GM18861 (cell line): ENCODE results near the gene AUTS2.

Experiments used
- ATAC-seq: cut with Tn5 transposase; IDR thresholded peaks from one replicate; pipeline ENCODE4 v1.9.1; 2021; ENCODE audit not compliant: unreplicated experiment

AUTS2 gene

GRCh38 chr7:69879989-69880388, 281.7 kb downstream of the AUTS2 start:
- ATAC-seq, result no peak

- no peak for ATAC-seq
These were observed 282.6 kb downstream of the AUTS2 start for GRCh38 chr7:69880840-69881239.

GRCh38 chr7:69882269-69882668, 284.0 kb downstream of the AUTS2 start:
- no peak for ATAC-seq

GRCh38 chr7:69883399-69883891, 285.2 kb downstream of the AUTS2 start:
- ATAC-seq, result no peak

GRCh38 chr7:69885431-69885830, 287.2 kb downstream of the AUTS2 start:
- no peak for ATAC-seq

DNA sequence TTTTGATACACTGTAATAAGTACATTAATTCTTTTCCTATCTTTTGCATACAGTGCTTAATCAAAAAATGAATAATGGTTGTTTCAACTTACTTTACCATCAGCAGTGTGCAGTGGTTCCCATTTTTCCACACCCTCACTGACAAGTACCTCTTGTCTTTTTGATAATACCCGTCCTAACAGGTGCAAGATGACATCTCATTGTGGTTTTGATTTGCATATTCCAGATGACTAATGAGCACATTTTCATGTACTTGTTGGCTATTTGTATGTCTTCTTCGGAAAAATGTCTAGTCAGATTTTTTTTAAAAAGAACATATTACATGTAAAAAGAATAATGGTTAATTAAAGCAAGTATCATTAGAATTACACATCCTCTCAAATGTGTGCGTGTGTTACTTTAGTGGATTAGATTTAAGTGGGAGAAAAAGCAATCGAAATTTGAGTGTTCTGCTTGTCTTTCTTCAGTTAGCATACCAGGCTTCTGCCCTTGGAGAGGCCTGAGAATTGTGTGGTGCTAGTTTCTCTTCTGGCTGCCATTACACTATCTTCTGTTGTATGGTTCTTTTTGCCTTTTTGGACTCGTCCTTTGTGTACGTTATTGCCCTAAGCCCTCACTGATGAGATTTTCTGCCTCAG, 291.2 kb downstream of the AUTS2 start:
- ATAC-seq, result no peak

DNA sequence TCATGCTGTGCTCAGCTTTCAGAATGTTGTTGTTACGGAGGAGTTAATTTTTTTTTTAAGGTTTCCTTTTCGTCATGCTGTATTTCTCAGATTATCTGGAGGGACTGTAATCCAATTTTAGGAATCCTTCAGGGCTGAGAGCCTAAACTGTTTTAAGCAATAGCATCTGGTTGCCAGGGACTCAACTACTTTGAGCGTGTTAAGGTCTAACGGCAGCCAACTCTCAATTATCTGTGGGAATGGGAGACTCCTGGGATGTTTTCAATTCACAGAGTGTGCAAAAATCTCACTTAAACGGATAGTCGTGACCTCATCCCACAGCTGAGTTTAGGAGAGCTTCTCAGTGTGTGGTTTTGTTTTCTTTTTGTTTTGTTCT, 291.7 kb downstream of the AUTS2 start:
- no peak for ATAC-seq

DNA sequence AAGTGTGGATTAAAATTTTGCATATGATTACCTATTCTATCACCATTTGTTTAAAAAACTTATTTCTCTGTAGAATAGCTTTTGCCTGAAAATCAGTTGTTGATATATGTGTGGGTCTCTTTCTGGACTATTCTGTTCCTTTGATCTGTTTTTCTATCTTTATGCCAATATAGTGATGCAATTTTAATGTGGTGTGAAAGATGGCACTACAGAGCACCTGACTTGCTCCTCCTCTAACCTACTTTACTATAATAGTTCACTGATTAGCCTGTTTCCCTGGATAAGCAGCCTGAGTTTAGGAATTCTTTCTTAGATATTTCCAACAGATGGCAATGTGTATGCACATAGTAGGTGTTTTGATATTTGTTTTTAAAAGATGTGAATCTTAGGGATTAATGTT, 294.5 kb downstream of the AUTS2 start:
- ATAC-seq, result no peak

- ATAC-seq, result no peak
These were observed 295.6 kb downstream of the AUTS2 start for GRCh38 chr7:69893906-69894305.

- ATAC-seq, result no peak
These were observed 297.2 kb downstream of the AUTS2 start for GRCh38 chr7:69895446-69895845.

DNA sequence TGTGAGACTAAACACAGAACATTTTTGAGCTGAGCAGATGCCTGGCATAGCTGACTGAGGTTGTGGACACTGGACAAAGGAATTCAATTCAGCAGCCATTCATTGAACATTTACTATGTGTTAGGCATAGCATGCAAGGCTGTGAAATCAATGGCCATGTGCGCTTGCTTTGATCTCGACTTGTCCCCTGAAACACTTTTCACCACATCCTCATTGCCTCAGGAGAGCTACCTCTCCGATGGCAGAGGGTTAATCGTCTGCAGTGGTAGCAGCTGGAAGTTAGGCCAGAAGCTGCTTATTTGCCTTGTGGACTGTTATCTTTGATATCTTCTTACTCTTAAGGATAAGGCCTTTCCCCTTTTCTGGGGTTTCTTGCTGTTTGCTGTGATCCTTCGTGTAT, 297.8 kb downstream of the AUTS2 start:
- no peak for ATAC-seq

GRCh38 chr7:69898189-69898588, 299.9 kb downstream of the AUTS2 start:
- ATAC-seq, result peak; percentile 66

DNA sequence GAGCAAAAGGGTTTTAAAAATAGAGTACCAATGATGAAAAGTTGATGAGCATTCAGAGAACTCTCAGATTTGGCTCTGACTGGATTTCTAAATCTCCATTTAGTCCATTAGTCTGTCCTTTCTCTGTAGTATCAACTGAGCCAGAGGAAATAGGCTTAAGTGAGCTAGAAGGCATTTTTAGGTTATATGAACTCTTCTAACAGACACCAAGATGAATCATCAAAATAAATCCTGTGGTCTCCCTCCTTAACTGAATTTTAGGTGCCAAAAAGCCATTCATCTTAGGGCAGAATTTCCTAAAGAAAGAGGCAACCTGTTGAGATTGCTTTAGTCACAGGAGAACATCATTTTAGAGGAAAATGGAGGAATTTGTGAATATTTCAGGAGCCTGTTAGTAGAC, 305.1 kb downstream of the AUTS2 start:
- no peak for ATAC-seq

GRCh38 chr7:69906283-69906995, 308.2 kb downstream of the AUTS2 start:
- peak; percentile 78 for ATAC-seq

DNA sequence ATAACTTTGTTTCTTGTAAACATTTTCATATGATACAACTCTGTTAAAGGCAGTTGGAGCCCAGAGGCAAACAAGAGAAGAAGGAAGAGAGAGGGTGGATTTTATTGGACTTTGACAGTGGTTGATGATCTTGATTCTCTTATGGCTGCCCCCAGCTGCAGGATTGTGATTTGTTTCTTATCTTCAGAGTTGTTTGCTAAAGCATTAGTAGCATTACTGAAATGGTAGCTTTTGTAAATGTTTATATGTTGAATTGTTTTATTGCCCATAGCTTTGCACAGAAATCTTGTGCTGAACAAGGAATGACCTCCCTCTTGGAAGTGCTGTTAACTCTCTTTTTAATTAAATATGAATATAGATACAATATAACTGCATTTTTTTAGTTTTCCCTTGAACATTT, 309.4 kb downstream of the AUTS2 start:
- ATAC-seq, result no peak

GRCh38 chr7:69908454-69908853, 310.2 kb downstream of the AUTS2 start:
- ATAC-seq, result no peak

- ATAC-seq, result no peak
These were observed 311.9 kb downstream of the AUTS2 start for GRCh38 chr7:69910150-69910549.

- no peak for ATAC-seq
These were observed 313.1 kb downstream of the AUTS2 start for GRCh38 chr7:69911337-69911736.

GRCh38 chr7:69912141-69912540, 313.9 kb downstream of the AUTS2 start:
- no peak for ATAC-seq

- no peak for ATAC-seq
These were observed 314.6 kb downstream of the AUTS2 start for GRCh38 chr7:69912846-69913245.

DNA sequence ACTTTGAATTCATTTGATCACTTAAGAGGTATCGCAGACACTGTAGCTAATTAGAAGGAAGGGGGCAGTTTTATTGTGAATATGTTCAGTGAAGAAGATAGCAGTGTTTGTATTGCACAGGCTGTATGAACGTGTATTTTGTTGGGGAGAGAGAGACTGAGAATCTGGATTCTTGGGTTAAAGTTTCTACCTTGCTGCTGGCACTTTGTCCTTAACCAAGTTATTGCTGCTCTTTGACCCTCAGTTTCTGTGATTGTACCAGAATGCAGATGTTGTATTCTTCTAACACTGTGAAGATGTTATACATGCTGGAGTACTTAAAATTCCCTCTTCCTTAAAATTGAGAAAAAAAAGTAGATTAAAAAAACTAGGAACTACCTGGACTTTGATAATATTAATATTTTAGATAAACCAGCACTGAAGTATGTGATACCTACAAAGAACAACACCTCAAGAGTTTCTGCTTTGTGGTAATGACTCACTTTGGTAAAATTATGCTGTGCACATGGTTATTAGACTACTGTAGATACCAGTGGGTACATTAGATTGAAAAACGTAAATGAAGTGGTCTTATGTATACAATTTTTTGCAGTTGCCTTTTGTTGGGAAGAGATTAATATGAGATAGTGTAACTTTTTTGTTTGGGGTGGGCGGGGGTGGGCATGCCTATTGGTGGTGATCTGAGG, 321.3 kb downstream of the AUTS2 start:
- ATAC-seq, result no peak

DNA sequence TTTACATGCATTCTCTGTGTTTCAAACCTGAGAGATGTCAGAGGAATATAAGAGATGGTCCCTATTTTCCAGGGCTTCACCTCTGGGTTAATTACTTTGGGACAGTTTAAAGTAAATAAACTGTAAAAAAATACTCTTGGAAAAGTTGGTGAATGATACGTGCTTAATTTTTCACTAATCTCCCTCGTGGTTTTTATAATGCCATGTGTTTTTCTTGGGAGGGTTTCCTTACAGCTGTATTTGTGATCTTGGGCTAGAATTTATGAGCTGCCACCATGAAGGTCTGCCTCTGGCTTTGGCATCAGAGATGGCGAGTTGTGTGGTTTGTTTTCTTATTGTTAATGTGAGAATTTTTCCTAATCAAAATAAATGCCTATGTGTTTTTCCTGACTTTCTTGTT, 322.5 kb downstream of the AUTS2 start:
- ATAC-seq, result no peak
